GM12873 (cell line): Measurements from ENCODE around the gene PLEKHH1.

ENCODE experiments used
- CTCF ChIP-seq: IDR thresholded peaks from 2 replicates; pipeline ENCODE4 v1.5.1; 2012; ENCODE audit warnings: low read depth, mild to moderate bottlenecking, moderate library complexity, low read length, control low read depth; ENCODE audit not compliant: insufficient read depth; ENCODE audit errors: missing control alignments

PLEKHH1 gene

GRCh38 chr14:67516676-67517075, 16.4 kb upstream of the PLEKHH1 start:
- no peak for TF ChIP-seq CTCF

GRCh38 chr14:67517083-67517482, 16.0 kb upstream of the PLEKHH1 start:
- no peak for TF ChIP-seq CTCF

- TF ChIP-seq CTCF = no peak
These were observed 13.7 kb upstream of the PLEKHH1 start for GRCh38 chr14:67519406-67519805.

GRCh38 chr14:67520482-67520881, 12.6 kb upstream of the PLEKHH1 start:
- no peak for TF ChIP-seq CTCF

- TF ChIP-seq CTCF = no peak
These were observed 10.8 kb upstream of the PLEKHH1 start for GRCh38 chr14:67522270-67522669.

GRCh38 chr14:67523764-67524633, 9.1 kb upstream of the PLEKHH1 start:
- TF ChIP-seq CTCF = no peak

GRCh38 chr14:67524634-67524963, 8.5 kb upstream of the PLEKHH1 start:
- no peak for TF ChIP-seq CTCF
